Measurements from ENCODE around the gene PDE6G. TPM values are rescaled to one million over a fixed set of nuclear protein-coding genes. Genes with fewer than 3 reads are reported as not detected.

PDE6G gene
- total and polyA plus RNA-seq, 2 of the 8 experiments (the other 6 are each of a cell fraction or from before 2014, with no cell fraction given) = 5.8 to 12.9 TPM

DNA sequence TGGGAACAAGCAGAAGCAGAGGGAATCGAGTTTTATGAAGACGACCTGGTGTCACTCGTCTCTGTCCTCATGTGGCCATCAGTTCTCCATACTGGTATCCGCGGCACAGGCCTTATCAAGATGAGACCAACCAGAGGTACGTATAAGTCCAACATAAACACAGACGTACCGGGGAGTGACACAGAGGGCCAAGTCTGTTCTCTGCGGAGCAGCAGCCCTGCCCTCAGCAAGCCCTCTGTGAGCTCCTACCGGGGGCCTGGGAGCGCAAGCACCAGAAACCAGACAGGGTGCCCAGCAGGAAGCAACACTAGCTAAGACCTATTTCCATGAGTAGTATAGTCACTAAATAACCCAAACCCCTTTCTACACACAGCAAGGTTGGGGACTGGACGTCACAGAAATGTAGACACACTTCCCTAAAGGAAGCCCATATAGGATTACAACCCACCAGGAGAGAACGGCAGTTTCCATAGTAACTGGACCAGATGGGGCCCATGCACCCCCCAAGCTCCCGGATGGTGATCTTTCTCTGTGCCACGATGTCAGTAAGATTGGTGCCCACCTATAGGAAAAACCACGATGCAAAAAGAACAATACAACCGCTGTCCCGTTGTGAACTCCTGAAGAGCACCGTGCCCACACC, 26.3 kb upstream of the PDE6G start:
- Histone ChIP-seq H2BK120ac (replicated peaks; ENCODE audit: low read depth, low read length) (no peak overlapping the region), H3K27me3 (replicated peaks in 1 of 4; ENCODE audit: control insufficient read depth in 3 of 4, extremely low read depth in 1 of 4, insufficient read depth in 3 of 4, low read length in 3 of 4) (no peaks in the 10 kb centered on the region; a peak in 1 of 7 replicates), H2AK5ac (ENCODE audit: low read depth, low read length) (no peak overlapping the region), H3K4me2 (ENCODE audit: insufficient read depth in 1 of 2, low read depth in 2 of 2, low read length in 2 of 2) (peak overlapping the region; percentile 77 to 84), H3K14ac (ENCODE audit: insufficient read length) (no peak overlapping the region), H3K18ac (ENCODE audit: extremely low read depth, low read length) (no peak overlapping the region), H4K5ac (ENCODE audit: insufficient read length, low read depth, low read length) (peak overlapping the region; percentile 56), H3K56ac (replicated peaks; ENCODE audit: insufficient read length, low read depth, low read length) (peak overlapping the region; percentile 70), H3K23ac (ENCODE audit: insufficient read length) (no peak overlapping the region), H2BK20ac (ENCODE audit: low read length) (no peak overlapping the region), H2BK15ac (ENCODE audit: low read length) (no peak overlapping the region), H3K79me1 (ENCODE audit: low read depth, low read length) (peaks cover 15% of the 10 kb centered on the region), H4K8ac (ENCODE audit: extremely low read depth, insufficient read depth, low read length) (peak overlapping the region; percentile 83; the same call in 1 of the 2 replicates), H3K4me3 (ENCODE audit: extremely low read depth in 1 of 4, insufficient read depth in 2 of 4, low read depth in 3 of 4, low read length in 4 of 4) (peak overlapping the region; percentile 76 to 89 (median 87)), H3K9me3 (ENCODE audit: insufficient read depth in 2 of 2, low read depth in 1 of 2, low read length in 1 of 2) (no peaks in the 10 kb centered on the region), H3K79me2 (ENCODE audit: control insufficient read depth in 1 of 2, insufficient read depth in 2 of 2, low read length in 2 of 2) (peaks cover 4 to 39% of the 10 kb centered on the region in 2 experiments; a peak in 3 of 4 replicates), H4K91ac (replicated peaks; ENCODE audit: insufficient read length, low read length) (no peak overlapping the region), H2AFZ (ENCODE audit: low read length) (no peak overlapping the region), H2BK12ac (ENCODE audit: low read depth, low read length) (no peak overlapping the region), H3K27ac (ENCODE audit: low read depth, low read length) (peak overlapping the region; percentile 58; the same call in 1 of the 2 replicates), H3K4ac (replicated peaks; ENCODE audit: insufficient read length, low read depth, low read length) (no peak overlapping the region), H3K23me2 (ENCODE audit: low read depth, low read length) (peaks cover 12% of the 10 kb centered on the region), H4K20me1 (replicated peaks in 1 of 2; ENCODE audit: control insufficient read depth in 1 of 2, insufficient read depth in 2 of 2, low read length in 2 of 2) (peaks cover 0 to 25% of the 10 kb centered on the region in 2 experiments), H3K9ac (replicated peaks in 1 of 4; ENCODE audit: extremely low read depth in 1 of 4, low read depth in 3 of 4, low read length in 3 of 4) (peak overlapping the region; percentile 35 to 76 (median 73)), H3K4me1 (replicated peaks in 1 of 4; ENCODE audit: control insufficient read depth in 3 of 4, insufficient read depth in 4 of 4, low read length in 3 of 4) (peaks cover 3 to 14% (median 7%) of the 10 kb centered on the region in 4 experiments; a peak in 6 of 7 replicates), H2BK5ac (ENCODE audit: low read depth, low read length) (0 out of 2 replicates have a peak overlapping the region, but pooled peaks have one; percentile 60), H3K36me3 (ENCODE audit: control insufficient read depth in 2 of 4, insufficient read depth in 4 of 4, low read length in 3 of 4) (peaks cover 2 to 12% (median 9%) of the 10 kb centered on the region in 4 experiments; a peak in 6 of 8 replicates)
- FAIRE-seq (no peak), DNase-seq (ENCODE audit: low read depth in 1 of 2, low spot score in 2 of 2) (no peak)
- TF ChIP-seq E2F6 (IDR thresholded peaks at IDR 0.05) (no peak), EGR1 (IDR thresholded peaks at IDR 0.05; ENCODE audit: borderline replicate concordance, low read depth, low read length) (no peak), MAFK (IDR thresholded peaks at IDR 0.05; ENCODE audit: low read depth, low read length) (no peak), KDM1A (IDR thresholded peaks at IDR 0.05; ENCODE audit: borderline replicate concordance, low read length) (no peak)
- ChIA-PET POLR2A (ENCODE audit: partially characterized antibody) (interaction anchor here (0.6 to 28.4 kb wide), 10 partner anchors 12 to 169 kb away, joined by 3 to 436 read pairs (median 6); partner anchors contain the start of genes CCDC137, MRPL12, NPLOC4 and OXLD1), CTCF (ENCODE audit: partially characterized antibody) (interaction anchor here (1.2 to 2.9 kb wide), 5 partner anchors 11 to 28 kb away, joined by 3 to 10 read pairs (median 5); no protein-coding TSS in a partner anchor)
- WGBS, 2 experiments (ENCODE audit: extremely low coverage in 1 of 2, insufficient coverage in 1 of 2, insufficient read length in 1 of 2, insufficient replicate concordance in 2 of 2, low coverage in 1 of 2, low lambda C conversion rate in 2 of 2, missing lambda C conversion rate in 1 of 2) = 55% methylated on average over 19 of the region's 19 CpGs; no CpG with 5 or more reads in 1 of the 2 experiments

Measured in H1 (cell line).